HG03439 (cell line): ENCODE results near the gene VCAM1.
"Not testable (repeated sequence)": the region's sequence is repeated elsewhere in the genome, so short reads cannot be mapped to it uniquely, and the experiment has no call there.

Experiments
- ATAC-seq: cut with Tn5 transposase; IDR thresholded peaks from one replicate; pipeline ENCODE4 v1.9.1; 2021; ENCODE audit warnings: mild to moderate bottlenecking, moderate library complexity; ENCODE audit not compliant: unreplicated experiment

VCAM1 gene, protein sequence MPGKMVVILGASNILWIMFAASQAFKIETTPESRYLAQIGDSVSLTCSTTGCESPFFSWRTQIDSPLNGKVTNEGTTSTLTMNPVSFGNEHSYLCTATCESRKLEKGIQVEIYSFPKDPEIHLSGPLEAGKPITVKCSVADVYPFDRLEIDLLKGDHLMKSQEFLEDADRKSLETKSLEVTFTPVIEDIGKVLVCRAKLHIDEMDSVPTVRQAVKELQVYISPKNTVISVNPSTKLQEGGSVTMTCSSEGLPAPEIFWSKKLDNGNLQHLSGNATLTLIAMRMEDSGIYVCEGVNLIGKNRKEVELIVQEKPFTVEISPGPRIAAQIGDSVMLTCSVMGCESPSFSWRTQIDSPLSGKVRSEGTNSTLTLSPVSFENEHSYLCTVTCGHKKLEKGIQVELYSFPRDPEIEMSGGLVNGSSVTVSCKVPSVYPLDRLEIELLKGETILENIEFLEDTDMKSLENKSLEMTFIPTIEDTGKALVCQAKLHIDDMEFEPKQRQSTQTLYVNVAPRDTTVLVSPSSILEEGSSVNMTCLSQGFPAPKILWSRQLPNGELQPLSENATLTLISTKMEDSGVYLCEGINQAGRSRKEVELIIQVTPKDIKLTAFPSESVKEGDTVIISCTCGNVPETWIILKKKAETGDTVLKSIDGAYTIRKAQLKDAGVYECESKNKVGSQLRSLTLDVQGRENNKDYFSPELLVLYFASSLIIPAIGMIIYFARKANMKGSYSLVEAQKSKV

DNA sequence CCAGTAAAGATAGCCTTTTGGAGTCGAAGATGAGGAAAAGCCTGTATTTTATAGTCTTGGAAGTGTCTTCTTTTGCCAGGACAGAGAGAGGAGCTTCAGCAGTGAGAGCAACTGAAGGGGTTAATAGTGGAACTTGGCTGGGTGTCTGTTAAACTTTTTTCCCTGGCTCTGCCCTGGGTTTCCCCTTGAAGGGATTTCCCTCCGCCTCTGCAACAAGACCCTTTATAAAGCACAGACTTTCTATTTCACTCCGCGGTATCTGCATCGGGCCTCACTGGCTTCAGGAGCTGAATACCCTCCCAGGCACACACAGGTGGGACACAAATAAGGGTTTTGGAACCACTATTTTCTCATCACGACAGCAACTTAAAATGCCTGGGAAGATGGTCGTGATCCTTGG is at the start of gene VCAM1:
VCAM1 (plus strand) TSS at position 253 of the 400 bp plus-strand sequence; CDS start at position 372, 119 bp downstream.
- ATAC-seq: no peak

- no peak for ATAC-seq
Observed at GRCh38 chr1:100670083-100670482, 49.5 kb upstream of the VCAM1 start.

- no peak for ATAC-seq
Observed at GRCh38 chr1:100671601-100672000, 47.9 kb upstream of the VCAM1 start.

GRCh38 chr1:100683448-100684349 is 35.8 kb upstream of the VCAM1 start:
- no peak for ATAC-seq

GRCh38 chr1:100699744-100700143 is 19.8 kb upstream of the VCAM1 start:
- no peak for ATAC-seq

- ATAC-seq: no peak
Observed at GRCh38 chr1:100700586-100700985, 19.0 kb upstream of the VCAM1 start.

DNA sequence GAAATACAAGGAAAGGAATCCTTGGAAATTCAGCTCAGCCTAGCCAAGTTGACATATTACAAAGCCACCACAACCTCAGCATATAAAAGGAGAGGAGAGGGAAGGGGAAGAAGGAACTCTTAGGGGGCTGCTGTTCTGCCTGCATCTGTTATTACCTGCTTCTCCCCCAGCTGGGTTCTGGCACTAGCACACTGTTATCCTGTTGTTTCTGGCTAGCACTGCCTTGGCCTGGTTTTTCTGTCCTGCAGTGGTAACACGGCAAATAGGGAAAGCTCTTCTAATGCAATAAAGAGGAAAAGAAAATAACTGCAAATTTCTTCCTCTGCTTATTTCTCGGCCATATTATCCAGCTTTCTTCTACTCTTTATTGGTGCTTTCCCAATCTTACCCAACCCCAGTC is 16.5 kb upstream of the VCAM1 start:
- no peak for ATAC-seq

DNA sequence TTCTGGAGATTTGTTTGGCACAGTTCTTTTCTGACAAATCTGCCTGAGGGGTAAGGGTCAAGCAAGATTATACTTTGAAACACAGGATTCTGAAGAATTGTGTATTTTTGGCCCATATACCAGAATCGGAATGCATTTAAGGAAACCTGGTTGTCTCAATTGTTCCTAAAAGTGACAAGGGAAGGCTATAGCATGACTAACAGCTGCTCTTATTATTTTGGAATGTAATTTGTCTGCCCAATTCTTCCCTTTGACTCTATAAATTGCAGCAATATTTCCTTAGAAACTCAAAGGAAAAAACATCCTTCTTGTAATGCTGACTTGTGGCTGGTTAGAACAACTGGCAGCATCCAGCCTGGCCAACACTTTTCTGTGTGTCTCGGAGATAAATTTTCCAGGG is 15.8 kb upstream of the VCAM1 start:
- ATAC-seq: no peak

DNA sequence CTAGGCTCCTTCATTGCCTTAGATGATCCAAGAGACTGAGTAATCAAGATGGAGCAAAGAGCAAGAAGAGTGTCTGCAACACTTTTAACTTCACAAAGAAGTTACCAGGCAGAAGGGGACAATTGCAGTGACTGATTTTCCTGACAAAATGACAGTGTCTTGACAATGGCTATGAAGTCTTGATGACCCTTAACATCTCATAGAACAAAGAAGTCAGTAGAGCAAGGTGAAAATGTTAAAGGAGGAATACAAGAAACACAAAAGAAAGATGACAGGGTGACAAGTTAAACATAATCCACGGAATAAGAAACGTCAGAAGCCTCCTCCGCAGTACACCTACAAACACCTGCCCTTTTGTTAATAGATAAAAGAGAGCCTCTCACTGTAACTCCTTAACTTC is 15.1 kb upstream of the VCAM1 start:
- no peak for ATAC-seq

DNA sequence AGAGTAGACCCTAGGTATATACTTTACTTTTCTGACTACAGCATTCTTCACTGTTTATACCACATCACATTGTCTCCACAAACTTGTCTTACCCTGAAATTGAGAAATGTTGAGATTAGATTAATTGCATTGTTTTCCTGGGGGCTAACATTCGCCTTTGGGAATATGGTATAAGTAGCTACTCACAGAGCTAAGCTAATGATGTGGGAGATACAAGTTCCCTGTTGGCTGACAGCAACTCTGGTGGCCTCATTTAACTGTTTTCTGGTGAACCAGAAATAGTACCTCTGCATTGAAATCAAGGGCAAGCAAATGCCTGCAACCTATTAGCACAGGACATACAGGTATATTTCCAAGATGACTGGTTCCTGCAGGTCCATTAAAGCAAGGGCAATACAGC is 13.2 kb upstream of the VCAM1 start:
- ATAC-seq: no peak

GRCh38 chr1:100706856-100707255 is 12.7 kb upstream of the VCAM1 start:
- no peak for ATAC-seq

GRCh38 chr1:100708476-100709062 is 11.0 kb upstream of the VCAM1 start:
- no peak for ATAC-seq

- ATAC-seq: no peak
Observed at GRCh38 chr1:100710906-100711682, 8.4 kb upstream of the VCAM1 start.

DNA sequence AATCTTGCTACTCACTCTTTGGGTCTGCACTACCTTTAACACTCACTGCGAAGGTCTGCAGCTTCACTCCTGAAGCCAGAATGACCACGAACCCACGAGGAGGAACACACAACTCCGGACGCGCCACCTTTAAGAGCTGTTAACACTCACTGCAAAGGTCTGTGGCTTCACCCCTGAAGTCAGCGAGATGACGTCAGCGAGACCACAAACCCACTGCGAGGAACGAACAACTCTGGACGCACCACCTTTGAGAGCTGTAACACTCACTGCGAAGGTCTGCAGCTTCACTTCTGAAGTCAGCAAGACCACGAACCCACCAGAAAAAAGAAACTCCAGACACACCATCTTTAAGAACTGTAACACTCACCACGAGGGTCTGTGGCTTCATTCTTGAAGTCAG is 6.5 kb upstream of the VCAM1 start:
- not testable (repeated sequence) for ATAC-seq

- no peak for ATAC-seq
Observed at GRCh38 chr1:100713626-100714025, 5.9 kb upstream of the VCAM1 start.

GRCh38 chr1:100714599-100714998 is 4.9 kb upstream of the VCAM1 start:
- ATAC-seq: no peak

DNA sequence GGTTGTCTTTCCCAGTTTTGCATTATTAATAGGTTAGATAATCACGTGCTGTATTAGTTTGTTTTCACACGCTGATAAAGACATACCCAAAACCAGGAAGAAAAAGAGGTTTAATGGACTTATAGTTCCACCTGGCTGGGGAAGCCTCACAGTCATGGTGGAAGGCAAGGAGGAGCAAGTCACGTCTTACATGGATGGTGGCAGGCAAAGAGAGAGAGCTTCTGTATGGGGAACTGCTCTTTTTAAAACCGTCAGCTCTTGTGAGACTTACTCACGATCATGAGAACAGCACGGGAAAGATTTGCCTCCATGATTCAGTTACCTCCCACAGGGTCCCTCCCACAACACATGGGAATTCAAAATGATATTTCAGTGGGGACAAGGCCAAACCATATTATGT is 2.3 kb upstream of the VCAM1 start:
- no peak for ATAC-seq

DNA sequence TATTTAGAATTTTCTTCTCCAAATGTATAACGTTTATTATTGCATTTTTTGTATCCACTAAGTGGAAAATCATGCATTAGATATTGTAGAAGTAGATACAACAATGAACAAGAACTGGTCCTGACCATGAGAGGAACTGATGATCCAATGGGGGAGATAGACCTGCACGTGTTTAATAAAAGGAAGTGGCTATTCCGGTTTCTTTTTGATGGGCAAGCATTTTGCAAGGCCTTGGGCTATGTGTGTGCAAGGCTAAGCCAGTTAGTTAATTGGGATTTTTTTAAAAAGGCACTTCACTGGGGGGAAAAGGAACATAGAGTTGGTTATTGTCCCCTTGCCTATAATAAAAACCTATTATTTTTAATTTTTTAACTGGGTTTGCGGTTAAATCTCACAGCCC is 961 bp upstream of the VCAM1 start:
- no peak for ATAC-seq

- no peak for ATAC-seq
Observed at GRCh38 chr1:100720101-100720500, 559 bp downstream of the VCAM1 start.

DNA sequence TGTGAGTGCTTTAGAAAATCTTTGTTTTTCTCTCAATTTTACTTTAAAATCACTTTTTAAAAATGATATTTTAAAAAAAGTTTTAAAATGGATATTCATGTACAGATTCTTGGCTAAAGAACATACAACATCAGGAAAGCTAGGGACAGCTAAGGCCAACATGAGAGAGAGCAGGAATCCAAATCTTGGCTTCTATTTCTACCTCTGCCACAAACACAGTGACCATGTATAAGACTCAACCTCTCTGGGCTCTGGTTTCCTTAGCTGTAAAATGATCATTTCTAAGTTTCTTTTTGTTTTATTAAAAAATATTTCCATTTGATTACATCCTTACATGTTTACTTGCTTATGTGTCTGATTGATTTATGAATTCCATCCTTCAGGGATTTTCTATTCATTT is 1.2 kb downstream of the VCAM1 start:
- ATAC-seq: no peak
